ENCODE results near the gene ADAMTS2. TPM values are rescaled to one million over a fixed set of nuclear protein-coding genes. Genes with fewer than 3 reads are reported as not detected.

ADAMTS2 gene
- total RNA-seq, 1 experiment from 2014 or later = not detected

GRCh38 chr5:179267071-179267670 is 78.1 kb downstream of the ADAMTS2 start:
- ChIA-PET POLR2A (ENCODE audit: unreplicated experiment) (no interaction called here), CTCF (no interaction called here)
- Histone ChIP-seq H3K9ac (ENCODE audit: low read length) (no peak overlapping the region), H4K20me1 (ENCODE audit: low read length) (no peaks in the 10 kb centered on the region), H3K4me2 (ENCODE audit: low read length) (no peak overlapping the region), H3K27me3 (ENCODE audit: low read length) (peaks cover 19% of the 10 kb centered on the region), H3K9me2 (replicated peaks; ENCODE audit: low read length) (no peaks in the 10 kb centered on the region), H3K4me3 (ENCODE audit: low read length) (no peak overlapping the region), H3K27ac (ENCODE audit: low read length) (no peak overlapping the region), H3K9me3 (ENCODE audit: low read length) (no peaks in the 10 kb centered on the region), H2AFZ (ENCODE audit: low read length) (no peak overlapping the region), H3K36me3 (ENCODE audit: low read depth, low read length) (no peaks in the 10 kb centered on the region), H3F3A (ENCODE audit: low read length, unreplicated experiment) (no peaks in the 10 kb centered on the region), H3K4me1 (ENCODE audit: insufficient read depth, low read length) (no peaks in the 10 kb centered on the region), H3K79me2 (ENCODE audit: low read length) (no peaks in the 10 kb centered on the region)
- intact Hi-C loops (cut with micrococcal nuclease) = no loop called here
- TF ChIP-seq EZH2phosphoT487 (IDR thresholded peaks at IDR 0.05; ENCODE audit: borderline replicate concordance, low read length) = no peak
- TF ChIP-seq CTCF (conservative IDR thresholded peaks at IDR 0.05; ENCODE audit: low read depth, low read length) = no peak
- TF ChIP-seq EZH2 (IDR thresholded peaks at IDR 0.05; ENCODE audit: low read length, unreplicated experiment) = no peak
- DNase-seq = no peak
- no peak for ATAC-seq
- no TSS peak for BruUV-seq (replicated peaks)

- no peak overlapping the region for H3K9ac ChIP-seq (ENCODE audit: low read length)
- no peak overlapping the region for H2AFZ ChIP-seq (ENCODE audit: low read length)
- DNase-seq (no peak), ATAC-seq (no peak)
- no peaks in the 10 kb centered on the region for H3F3A ChIP-seq (ENCODE audit: low read length, unreplicated experiment)
- ChIA-PET POLR2A (ENCODE audit: unreplicated experiment) (no interaction called here), CTCF (no interaction called here)
- H3K4me2 ChIP-seq (ENCODE audit: low read length) = no peak overlapping the region
- no peaks in the 10 kb centered on the region for H3K4me1 ChIP-seq (ENCODE audit: insufficient read depth, low read length)
- no peaks in the 10 kb centered on the region for H4K20me1 ChIP-seq (ENCODE audit: low read length)
- no peaks in the 10 kb centered on the region for H3K79me2 ChIP-seq (ENCODE audit: low read length)
- TF ChIP-seq CTCF (conservative IDR thresholded peaks at IDR 0.05; ENCODE audit: low read depth, low read length) (no peak), EZH2phosphoT487 (IDR thresholded peaks at IDR 0.05; ENCODE audit: borderline replicate concordance, low read length) (no peak), EZH2 (IDR thresholded peaks at IDR 0.05; ENCODE audit: low read length, unreplicated experiment) (no peak)
- peaks cover 19% of the 10 kb centered on the region for H3K27me3 ChIP-seq (ENCODE audit: low read length)
- H3K9me2 ChIP-seq (replicated peaks; ENCODE audit: low read length) = no peaks in the 10 kb centered on the region
- no peak overlapping the region for H3K27ac ChIP-seq (ENCODE audit: low read length)
- intact Hi-C loops (cut with micrococcal nuclease) = no loop called here
- H3K36me3 ChIP-seq (ENCODE audit: low read depth, low read length) = no peaks in the 10 kb centered on the region
- BruUV-seq (replicated peaks) = no TSS peak
- no peak overlapping the region for H3K4me3 ChIP-seq (ENCODE audit: low read length)
- no peaks in the 10 kb centered on the region for H3K9me3 ChIP-seq (ENCODE audit: low read length)
Measured at GRCh38 chr5:179266291-179267070, 78.8 kb downstream of the ADAMTS2 start.
